ENCODE data around the gene VAPA.

The VAPA gene

GRCh38 chr18:9992973-9993520 is 79.2 kb downstream of the VAPA start:
- TF ChIP-seq MYC (IDR thresholded peaks at IDR 0.05; ENCODE audit: low read depth, low read length): no peak
- no peak for TF ChIP-seq POLR2A (IDR thresholded peaks at IDR 0.05; ENCODE audit: extremely low read depth, insufficient read length)
- no peak for TF ChIP-seq MAX (IDR thresholded peaks at IDR 0.05; ENCODE audit: low read depth, low read length)
- no peak for TF ChIP-seq CTCF (IDR thresholded peaks at IDR 0.05; ENCODE audit: low read depth, low read length)
- no peak for DNase-seq (ENCODE audit: low read depth)
- H3K4me3 ChIP-seq (ENCODE audit: low read depth, low read length): no peak overlapping the region

DNA sequence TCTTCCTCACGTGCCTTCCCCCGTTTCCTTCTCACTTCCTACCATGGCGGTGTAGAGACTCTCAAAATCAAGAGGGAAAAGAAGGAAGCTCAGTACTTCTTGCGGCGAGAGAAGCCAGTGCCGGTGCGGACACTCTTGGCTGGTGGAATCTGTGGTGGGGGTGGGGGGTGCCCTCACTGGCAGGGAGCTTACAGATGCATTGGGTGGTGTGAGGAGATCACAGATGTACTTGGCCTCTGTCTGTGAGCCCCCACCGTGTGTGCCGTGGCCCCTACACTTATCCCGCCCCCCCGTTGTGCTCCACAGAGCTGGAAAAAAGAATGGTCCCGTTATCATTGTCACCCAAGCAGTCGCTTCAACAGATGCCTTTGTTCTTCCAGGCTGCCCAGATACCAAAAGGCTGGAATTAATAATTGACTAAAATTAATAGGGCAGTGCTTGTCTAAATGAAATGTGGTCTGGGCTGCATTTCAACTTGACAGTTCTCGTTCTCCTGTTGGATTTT is 79.8 kb downstream of the VAPA start:
- DNase-seq (ENCODE audit: low read depth): no peak
- H3K4me3 ChIP-seq (ENCODE audit: low read depth, low read length): no peak overlapping the region
- TF ChIP-seq MYC (IDR thresholded peaks at IDR 0.05; ENCODE audit: low read depth, low read length): no peak
- no peak for TF ChIP-seq MAX (IDR thresholded peaks at IDR 0.05; ENCODE audit: low read depth, low read length)
- TF ChIP-seq POLR2A (IDR thresholded peaks at IDR 0.05; ENCODE audit: extremely low read depth, insufficient read length): no peak
- no peak for TF ChIP-seq CTCF (IDR thresholded peaks at IDR 0.05; ENCODE audit: low read depth, low read length)

DNA sequence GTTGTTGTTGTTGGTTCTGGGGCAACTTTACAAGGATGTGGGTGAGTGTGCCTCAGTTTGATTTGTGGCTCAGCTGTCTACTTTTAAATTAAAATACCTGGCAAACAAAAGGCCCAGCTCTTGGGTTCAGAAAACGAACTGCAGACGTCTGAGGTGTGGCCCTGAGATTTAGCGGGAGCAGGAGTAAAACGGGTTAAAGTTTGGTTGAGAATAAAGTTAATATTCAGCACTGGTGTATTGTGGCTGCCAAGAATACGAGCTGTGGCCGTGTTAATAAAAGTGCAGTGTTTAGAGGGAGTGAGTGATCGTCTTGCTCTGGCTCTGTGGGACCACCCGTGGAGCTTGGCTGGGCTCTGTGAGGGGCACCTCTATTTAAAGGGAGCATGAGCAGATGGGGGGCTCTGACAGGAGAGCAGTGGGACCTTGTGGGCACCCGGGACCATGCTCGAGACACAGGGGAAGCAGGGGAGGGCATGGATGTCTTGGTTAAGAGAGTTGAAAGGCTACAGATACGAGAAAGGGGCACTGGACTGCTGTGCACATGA is 80.3 kb downstream of the VAPA start:
- no peak overlapping the region for H3K4me3 ChIP-seq (ENCODE audit: low read depth, low read length)
- TF ChIP-seq POLR2A (IDR thresholded peaks at IDR 0.05; ENCODE audit: extremely low read depth, insufficient read length) (no peak), MYC (IDR thresholded peaks at IDR 0.05; ENCODE audit: low read depth, low read length) (no peak), MAX (IDR thresholded peaks at IDR 0.05; ENCODE audit: low read depth, low read length) (no peak)
- DNase-seq (ENCODE audit: low read depth): no peak

DNA sequence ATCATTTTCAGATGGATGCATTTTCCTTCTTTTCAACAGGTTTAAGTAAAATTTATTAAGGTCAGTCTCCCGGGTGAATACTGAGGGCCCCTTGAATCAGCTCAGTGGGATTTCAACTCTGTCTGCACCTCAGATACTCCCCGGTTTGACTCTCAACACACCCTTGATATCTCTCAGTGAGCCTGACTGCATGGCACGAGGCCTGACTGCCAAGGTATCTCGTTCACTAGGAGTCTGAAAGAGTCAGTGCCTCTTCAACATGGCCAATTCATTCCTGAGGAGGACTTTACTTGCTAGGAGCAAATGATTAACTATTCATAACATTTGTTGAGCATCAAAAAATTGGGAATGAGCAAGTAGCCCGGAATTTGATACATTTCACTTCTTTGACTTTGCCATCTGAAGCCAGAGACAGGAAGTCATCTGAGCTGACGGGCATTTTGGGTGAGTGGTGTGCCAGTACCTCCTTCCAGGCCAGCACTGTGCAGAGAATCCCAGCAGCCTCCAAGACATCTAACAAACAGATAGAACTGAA is 81.0 kb downstream of the VAPA start:
- no peak for TF ChIP-seq MYC (IDR thresholded peaks at IDR 0.05; ENCODE audit: low read depth, low read length)
- no peak for TF ChIP-seq CTCF (IDR thresholded peaks at IDR 0.05; ENCODE audit: low read depth, low read length)
- TF ChIP-seq MAX (IDR thresholded peaks at IDR 0.05; ENCODE audit: low read depth, low read length): no peak
- no peak for TF ChIP-seq POLR2A (IDR thresholded peaks at IDR 0.05; ENCODE audit: extremely low read depth, insufficient read length)
- H3K4me3 ChIP-seq (ENCODE audit: low read depth, low read length): no peak overlapping the region
- no peak for DNase-seq (ENCODE audit: low read depth)

- no peak for TF ChIP-seq POLR2A (IDR thresholded peaks at IDR 0.05; ENCODE audit: extremely low read depth, insufficient read length)
- TF ChIP-seq MAX (IDR thresholded peaks at IDR 0.05; ENCODE audit: low read depth, low read length): no peak
- TF ChIP-seq MYC (IDR thresholded peaks at IDR 0.05; ENCODE audit: low read depth, low read length): no peak
- no peak for TF ChIP-seq CTCF (IDR thresholded peaks at IDR 0.05; ENCODE audit: low read depth, low read length)
- DNase-seq (ENCODE audit: low read depth): no peak
Observed at GRCh38 chr18:9995631-9996030, 81.8 kb downstream of the VAPA start.

GRCh38 chr18:9996094-9996493 is 82.3 kb downstream of the VAPA start:
- TF ChIP-seq POLR2A (IDR thresholded peaks at IDR 0.05; ENCODE audit: extremely low read depth, insufficient read length) (no peak), MYC (IDR thresholded peaks at IDR 0.05; ENCODE audit: low read depth, low read length) (no peak), MAX (IDR thresholded peaks at IDR 0.05; ENCODE audit: low read depth, low read length) (no peak), CTCF (IDR thresholded peaks at IDR 0.05; ENCODE audit: low read depth, low read length) (no peak)
- DNase-seq (ENCODE audit: low read depth): no peak
- H3K4me3 ChIP-seq (ENCODE audit: low read depth, low read length): no peak overlapping the region

More at GRCh38 chr18:9995631-9996030, 81.8 kb downstream of the VAPA start:
- no peak overlapping the region for H3K4me3 ChIP-seq (ENCODE audit: low read depth, low read length)

Measured in NB4 (cell line).